A549 (cell line): ENCODE measurements around the gene OTX1. TPM values are rescaled to one million over a fixed set of nuclear protein-coding genes. Genes with fewer than 3 reads are reported as not detected.

Experiments used
- ATAC-seq, 2 experiments: fragments of 200-7000 bp in 1 of 2; fragments of >200 bp in 1 of 2; cut with Nextera tagmentation in 1 of 2; cut with Tn5 transposase in 1 of 2; 3 replicates each; pipeline versions ENCODE4 v1.8.0 to v1.9.1; 2018 to 2020; ENCODE audit warnings: mild to moderate bottlenecking in 1 of 2, moderate library complexity in 1 of 2
- CTCF ChIA-PET: fragments of 300-600 bp; sonication (Branson Sonifier 250); formaldehyde crosslinking; extraction: SDS; loops from one replicate; lab custom pipeline; 2021; ENCODE audit warnings: antibody characterized with exemption, inconsistent platforms; lab: Yijun Ruan, JAX
- POLR2A ChIA-PET: fragments of 350-600 bp; formaldehyde crosslinking; extraction: SDS; loops from one replicate; lab custom pipeline; 2021; ENCODE audit warnings: antibody characterized with exemption, inconsistent platforms; lab: Yijun Ruan, JAX
- DNase-seq, 2 experiments: peaks; one replicate each; pipeline versions ENCODE4 v3.0.0 to v3.0.0-alpha.2; 2011 to 2016; ENCODE audit warnings: low read depth in 1 of 2, low spot score in 1 of 2
- FAIRE-seq: peaks from 2 replicates; lab custom pipeline; 2011; peaks lifted over from hg19 to GRCh38; lab: Jason Lieb, UNC
- H3K27ac ChIP-seq, 2 experiments: fragments of >200 bp; sonication (Bioruptor Twin); formaldehyde crosslinking; 3 replicates each; pipeline ENCODE4 v1.5.1; 2016 to 2017
- H3K4me1 ChIP-seq: fragments of >200 bp; sonication (Bioruptor Twin); formaldehyde crosslinking; 3 replicates; pipeline ENCODE4 v1.6.1; 2016
- H3K4me2 ChIP-seq: fragments of >200 bp; sonication (Bioruptor Twin); formaldehyde crosslinking; 3 replicates; pipeline ENCODE4 v1.6.1; 2016
- H3K4me3 ChIP-seq: fragments of >200 bp; sonication (Bioruptor Twin); formaldehyde crosslinking; 3 replicates; pipeline ENCODE4 v1.5.1; 2016
- H3K9me3 ChIP-seq: fragments of >200 bp; sonication (Bioruptor Twin); formaldehyde crosslinking; 3 replicates; pipeline ENCODE4 v1.6.1; 2016
- CEBPB ChIP-seq, 2 experiments: fragments of >200 bp in 1 of 2; sonication (Bioruptor Twin) in 1 of 2; formaldehyde crosslinking in 1 of 2; IDR thresholded peaks; 2 replicates each; pipeline ENCODE4 v1.6.1; 2012 to 2016
- CHD4 ChIP-seq: fragments of 200-600 bp; sonication (generic); IDR thresholded peaks from 2 replicates; pipeline ENCODE4 v1.6.1; 2016; ENCODE audit warnings: antibody characterized with exemption, mild to moderate bottlenecking, borderline replicate concordance
- CTCF ChIP-seq: fragments of >200 bp; sonication (Bioruptor Twin); formaldehyde crosslinking; IDR thresholded peaks from 3 replicates; pipeline ENCODE4 v1.5.1; 2016
- EHF ChIP-seq: fragments of 250-450 bp; sonication (Bioruptor Pico); IDR thresholded peaks from 2 replicates; pipeline ENCODE4 v1.5.0; 2020; ENCODE audit warnings: mild to moderate bottlenecking
- ELK1 ChIP-seq: fragments of 150-350 bp; IDR thresholded peaks from 2 replicates; pipeline ENCODE4 v1.6.1; 2014; ENCODE audit warnings: low read depth, mild to moderate bottlenecking, low read length
- ESRRA ChIP-seq: fragments of 150-350 bp; IDR thresholded peaks from 2 replicates; pipeline ENCODE4 v1.6.1; 2014; ENCODE audit warnings: mild to moderate bottlenecking, low read length, borderline replicate concordance
- FOSB ChIP-seq: fragments of 250-450 bp; sonication (Bioruptor Pico); IDR thresholded peaks from 2 replicates; pipeline ENCODE4 v1.5.0; 2020; ENCODE audit warnings: mild to moderate bottlenecking, moderate library complexity
- HES2 ChIP-seq: fragments of >200 bp; sonication (Bioruptor Twin); formaldehyde crosslinking; IDR thresholded peaks from 2 replicates; pipeline ENCODE4 v1.6.1; 2016
- HEYL ChIP-seq: fragments of 250-450 bp; sonication (Bioruptor Pico); IDR thresholded peaks from 2 replicates; pipeline ENCODE4 v1.8.0; 2021; ENCODE audit warnings: mild to moderate bottlenecking, moderate library complexity
- HOXB5 ChIP-seq: fragments of 250-450 bp; sonication (Bioruptor Pico); IDR thresholded peaks from 2 replicates; pipeline ENCODE4 v1.5.0; 2020; ENCODE audit warnings: mild to moderate bottlenecking, moderate library complexity
- JUNB ChIP-seq: fragments of >200 bp; sonication (Bioruptor Twin); formaldehyde crosslinking; IDR thresholded peaks from 2 replicates; pipeline ENCODE4 v1.6.1; 2016
- KDM1A ChIP-seq: fragments of 200-600 bp; sonication (generic); IDR thresholded peaks from 2 replicates; pipeline ENCODE4 v1.6.1; 2016; ENCODE audit warnings: low read depth, mild to moderate bottlenecking
- KDM5A ChIP-seq: fragments of 200-600 bp; sonication (generic); IDR thresholded peaks from 2 replicates; pipeline ENCODE4 v1.6.1; 2016; ENCODE audit warnings: antibody characterized with exemption, mild to moderate bottlenecking
- MAFK ChIP-seq: fragments of 450-650 bp; IDR thresholded peaks from 2 replicates; pipeline ENCODE4 v1.6.1; 2014; ENCODE audit not compliant: partially characterized antibody
- MAX ChIP-seq: IDR thresholded peaks from 2 replicates; pipeline ENCODE4 v1.6.1; 2012
- MYC ChIP-seq: IDR thresholded peaks from 2 replicates; pipeline ENCODE4 v1.6.1; 2012; ENCODE audit warnings: mild to moderate bottlenecking, inconsistent platforms, low read length, improper control_type of control experiment, borderline replicate concordance
- NPAS2 ChIP-seq: fragments of 250-450 bp; sonication (Bioruptor Pico); IDR thresholded peaks from 2 replicates; pipeline ENCODE4 v1.8.0; 2022; ENCODE audit warnings: mild to moderate bottlenecking, moderate library complexity, borderline replicate concordance
- POLR2AphosphoS2 ChIP-seq: conservative IDR thresholded peaks from 2 replicates; pipeline ENCODE4 v1.6.1; 2012; ENCODE audit warnings: low read length, improper control_type of control experiment, inconsistent platforms
- RAD21 ChIP-seq, 2 experiments: fragments of >200 bp in 1 of 2; sonication (Bioruptor Twin) in 1 of 2; formaldehyde crosslinking in 1 of 2; IDR thresholded peaks in 1 of 2; conservative IDR thresholded peaks in 1 of 2; 2 replicates in 1 of 2; 3 replicates in 1 of 2; pipeline ENCODE4 v1.6.1; 2012 to 2018; ENCODE audit warnings: inconsistent platforms in 1 of 2
- RARB ChIP-seq: fragments of 250-450 bp; sonication (Bioruptor Pico); IDR thresholded peaks from 2 replicates; pipeline ENCODE4 v1.8.0; 2021; ENCODE audit warnings: mild to moderate bottlenecking, moderate library complexity
- REST ChIP-seq: fragments of 200-600 bp; sonication (generic); IDR thresholded peaks from 2 replicates; pipeline ENCODE4 v1.6.1; 2016; ENCODE audit warnings: antibody characterized with exemption, mild to moderate bottlenecking, moderate library complexity
- RFX5 ChIP-seq: fragments of 450-650 bp; IDR thresholded peaks from 2 replicates; pipeline ENCODE4 v1.7.1; 2014; ENCODE audit warnings: antibody characterized with exemption, mild to moderate bottlenecking, moderate library complexity
- SMC3 ChIP-seq: fragments of >200 bp; sonication (Bioruptor Twin); formaldehyde crosslinking; IDR thresholded peaks from 3 replicates; pipeline ENCODE4 v1.6.1; 2018; ENCODE audit warnings: inconsistent platforms
- SREBF2 ChIP-seq: fragments of 450-650 bp; IDR thresholded peaks from 2 replicates; pipeline ENCODE4 v1.6.1; 2014; ENCODE audit warnings: mild to moderate bottlenecking, moderate library complexity
- TP53 ChIP-seq: fragments of 250-450 bp; sonication (Bioruptor Pico); IDR thresholded peaks from 2 replicates; pipeline ENCODE4 v1.5.0; 2021; ENCODE audit warnings: mild to moderate bottlenecking, moderate library complexity
- USF2 ChIP-seq: fragments of 450-650 bp; IDR thresholded peaks from 2 replicates; pipeline ENCODE4 v1.6.1; 2014; ENCODE audit warnings: antibody characterized with exemption
- ZNF302 ChIP-seq: fragments of 250-450 bp; sonication (Bioruptor Pico); IDR thresholded peaks from 2 replicates; pipeline ENCODE4 v1.9.0; 2021; ENCODE audit warnings: inconsistent platforms, mild to moderate bottlenecking, moderate library complexity
- WGBS: methylation state at CpG from one replicate; pipeline ENCODE4 v1.1.6; 2017; ENCODE audit errors: missing lambda C conversion rate; 5-methylcytosine and 5-hydroxymethylcytosine counted together
- polyA plus RNA-seq, 4 experiments: library from polyadenylated mRNA; depleted of rRNA in 3 of 4; stranded (reverse); fragments of >200 nt; fragmentation: RNase III in 1 of 4; extraction: RNeasy Plus Mini Kit Qiagen cat#74134 plus additional on column Dnase treatment in 1 of 4; gene quantifications; 2 replicates in 3 of 4; 3 replicates in 1 of 4; pipeline ENCODE4 v1.2.3, GENCODE V29; 2011 to 2017

OTX1 gene
- polyA plus RNA-seq, 2 of the 4 experiments (the other 2 are of a cell fraction): 0.26 to 2.5 TPM

GRCh38 chr2:63027220-63027619, 23.4 kb upstream of the OTX1 start:
- no peak for FAIRE-seq
- H3K4me1 ChIP-seq: no peaks in the 10 kb centered on the region
- no peak overlapping the region for H3K4me3 ChIP-seq
- ATAC-seq: no peak
- 98% methylated on average over 2 of the region's 2 CpGs for WGBS
- H3K27ac ChIP-seq: no peak overlapping the region
- H3K4me2 ChIP-seq: no peak overlapping the region
- TF ChIP-seq TP53 (CRISPR knock-in tag) (no peak), MAX (no peak), USF2 (no peak), SREBF2 (no peak), HES2 (no peak), MYC (no peak), MAFK (no peak), RFX5 (no peak), REST (no peak), RARB (CRISPR knock-in tag) (no peak), CHD4 (no peak), CTCF (no peak), HEYL (CRISPR knock-in tag) (no peak), FOSB (CRISPR knock-in tag) (no peak), ZNF302 (no peak)
- TF ChIP-seq, all 56 proteins: peak for 0
- ChIA-PET POLR2A (no interaction called here), CTCF (interaction anchor here (1.0 kb wide), 1 partner anchor 169 kb away, joined by 3 read pairs; no protein-coding TSS in a partner anchor)
- DNase-seq: no peak
- no peaks in the 10 kb centered on the region for H3K9me3 ChIP-seq

- Histone ChIP-seq H3K4me3 (no peak overlapping the region), H3K9me3 (no peaks in the 10 kb centered on the region), H3K4me2 (no peak overlapping the region), H3K27ac (no peak overlapping the region), H3K4me1 (no peaks in the 10 kb centered on the region)
- FAIRE-seq (no peak), ATAC-seq (peak; percentile 53 to 61; a peak in 2 of 6 replicates), DNase-seq (no peak)
- TF ChIP-seq SMC3: no peak
- no peak for TF ChIP-seq KDM5A
- no peak for TF ChIP-seq ESRRA
- TF ChIP-seq CEBPB (IDR thresholded peaks at IDR 0.05): no peak
- no peak for TF ChIP-seq CHD4
- TF ChIP-seq POLR2AphosphoS2: no peak
- no peak for TF ChIP-seq RAD21 (conservative IDR thresholded peaks at IDR 0.05 in 1 of 2, IDR thresholded peaks at IDR 0.05 in 1 of 2)
- TF ChIP-seq HOXB5 (CRISPR knock-in tag): no peak
- no peak for TF ChIP-seq JUNB
- TF ChIP-seq NPAS2 (CRISPR knock-in tag): no peak
- TF ChIP-seq EHF (CRISPR knock-in tag): no peak
- no peak for TF ChIP-seq ELK1
- no peak for TF ChIP-seq KDM1A
- no peak for TF ChIP-seq USF2
- TF ChIP-seq TP53 (CRISPR knock-in tag): no peak
- TF ChIP-seq SREBF2: no peak
- ChIA-PET POLR2A (no interaction called here), CTCF (no interaction called here)
- 100% methylated on average over 1 of the region's 1 CpG for WGBS
These were observed 21.6 kb upstream of the OTX1 start for GRCh38 chr2:63029058-63029457.
